H1 (cell line): ENCODE measurements around the gene ENTREP1. TPM values are rescaled to one million over a fixed set of nuclear protein-coding genes. Genes with fewer than 3 reads are reported as not detected.

Experiments used
- CHD7 ChIP-seq: fragments of 300-600 bp; sonication (generic); IDR thresholded peaks from 2 replicates; pipeline ENCODE4 v1.7.1; 2012; ENCODE audit warnings: low read length, moderate library complexity, mild to moderate bottlenecking, inconsistent platforms; ENCODE audit not compliant: insufficient replicate concordance
- RBBP5 ChIP-seq: IDR thresholded peaks from 2 replicates; pipeline ENCODE4 v1.7.1; 2012; ENCODE audit warnings: low read depth, mild to moderate bottlenecking, inconsistent platforms, low read length, moderate library complexity, borderline replicate concordance
- polyA plus RNA-seq, 7 experiments: library from polyadenylated mRNA; depleted of rRNA in 3 of 7; stranded (reverse) in 5 of 7; unstranded in 2 of 7; fragments of >200 nt in 5 of 7; fragments of 200-250 nt in 2 of 7; gene quantifications; 1 replicate in 5 of 7; 2 replicates in 1 of 7; 4 replicates in 1 of 7; pipeline versions ENCODE4 v1.2.1 to v1.2.3, GENCODE V29; 2011 to 2013; ENCODE audit warnings: missing spikeins in 2 of 7, mixed read lengths in 2 of 7
- total RNA-seq: library from RNA; stranded (reverse); fragmentation: NEBNext Ultra II Directional; extraction: Animal tissue kit (Norgen Biotek cat#: 25700); gene quantifications from 2 replicates; pipeline ENCODE4 v1.2.1, GENCODE V29; 2021

The ENTREP1 gene
- total and polyA plus RNA-seq, 2 of the 8 experiments (the other 6 are each of a cell fraction or from before 2014, with no cell fraction given): 15.3 to 25.0 TPM

- TF ChIP-seq CHD7 (no peak), RBBP5 (no peak)
- TF ChIP-seq, all 59 proteins: peak for 0
Observed at GRCh38 chr9:69376651-69377050, 51.6 kb downstream of the ENTREP1 start (continued).
